CD4-positive, alpha-beta T cell treated with Interleukin-15 for 1 hour (primary cell): Measurements from ENCODE around the gene PYHIN1.
"Not testable (repeated sequence)": the region's sequence is repeated elsewhere in the genome, so short reads cannot be mapped to it uniquely, and the experiment has no call there.

Experiments
- DNase-seq: peaks from one replicate; pipeline ENCODE4 v3.0.0-alpha.2; 2020

Gene PYHIN1

DNA sequence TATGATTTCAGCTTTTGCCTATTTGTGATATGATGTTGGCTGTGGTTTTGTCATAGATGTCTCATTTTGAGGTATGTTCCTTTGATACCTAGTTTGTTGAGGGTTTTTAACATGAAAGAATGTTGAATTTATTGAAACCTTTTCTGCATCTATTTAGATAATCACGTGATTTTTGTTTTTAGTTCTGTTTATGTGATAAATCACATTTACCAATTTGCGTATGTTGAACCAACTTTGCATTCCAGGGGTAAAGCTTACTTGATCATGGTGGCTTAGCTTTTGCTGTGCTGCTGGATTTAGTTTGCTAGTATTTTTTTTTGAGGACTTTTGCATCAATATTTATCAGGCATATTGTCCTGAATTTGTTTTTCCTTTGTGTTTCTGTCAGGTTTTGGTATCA lies 51.9 kb downstream of the PYHIN1 start:
- no peak for DNase-seq

DNA sequence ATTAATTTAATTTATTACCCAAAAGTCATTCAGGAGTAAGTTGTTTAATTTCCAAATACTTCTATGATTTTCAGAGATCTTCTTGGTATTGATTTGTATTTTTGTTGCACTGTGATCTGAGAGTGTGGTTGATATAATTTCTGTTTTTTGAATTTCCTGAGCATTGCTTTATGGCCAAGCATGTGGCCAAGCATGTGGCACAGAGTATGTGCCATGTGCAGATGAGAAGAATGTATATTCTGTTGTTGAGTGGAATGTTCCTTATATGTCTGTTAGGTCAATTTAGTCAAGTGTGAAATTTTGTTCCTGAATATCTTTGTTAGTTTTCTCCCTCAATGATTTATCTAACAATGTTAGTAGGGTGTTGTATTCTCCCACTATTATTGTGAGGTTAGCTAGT lies 53.0 kb downstream of the PYHIN1 start:
- no peak for DNase-seq

DNA sequence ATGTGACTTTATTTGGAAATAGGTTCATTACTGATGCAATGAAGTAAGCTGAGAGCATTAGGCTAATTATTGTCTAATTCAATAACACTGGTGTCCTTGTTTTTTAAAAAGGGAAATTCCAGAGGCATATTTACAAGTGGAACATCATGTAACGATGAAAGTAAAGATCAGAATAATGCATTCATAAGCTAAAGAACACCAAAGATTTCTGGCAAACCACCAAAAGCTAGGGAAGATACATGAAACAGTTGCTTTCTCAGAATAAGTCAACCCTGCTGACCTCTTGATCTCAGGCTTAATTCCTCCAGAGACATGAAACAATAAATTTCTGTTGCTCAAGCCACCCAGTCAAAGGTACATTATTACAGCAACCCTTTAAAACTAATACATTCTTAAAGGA lies 58.1 kb downstream of the PYHIN1 start:
- DNase-seq, result no peak

DNA sequence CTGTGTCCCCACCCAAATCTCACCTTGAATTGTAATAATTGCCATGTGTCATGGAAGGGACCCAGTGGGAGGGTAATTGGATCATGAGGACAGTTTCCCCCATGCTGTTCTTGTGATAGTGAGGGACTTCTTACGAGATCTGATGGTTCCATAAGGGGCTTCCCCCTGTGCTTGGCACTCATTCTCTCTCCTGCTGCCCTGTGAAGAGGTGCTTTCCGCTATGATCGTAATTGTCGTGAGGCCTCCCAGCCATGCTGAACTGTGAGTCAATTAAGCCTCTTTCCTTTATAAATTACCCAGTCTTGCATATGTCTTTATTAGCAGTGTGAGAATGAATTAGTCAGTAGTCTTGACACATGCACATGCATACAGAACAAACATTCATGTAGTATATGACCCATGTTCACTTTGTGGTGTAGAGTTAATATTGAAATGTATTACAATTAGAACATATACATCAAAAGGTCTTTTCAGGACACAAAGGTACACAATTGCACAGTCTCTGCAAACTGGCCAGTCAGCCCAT lies 61.5 kb downstream of the PYHIN1 start:
- DNase-seq, result no peak

DNA sequence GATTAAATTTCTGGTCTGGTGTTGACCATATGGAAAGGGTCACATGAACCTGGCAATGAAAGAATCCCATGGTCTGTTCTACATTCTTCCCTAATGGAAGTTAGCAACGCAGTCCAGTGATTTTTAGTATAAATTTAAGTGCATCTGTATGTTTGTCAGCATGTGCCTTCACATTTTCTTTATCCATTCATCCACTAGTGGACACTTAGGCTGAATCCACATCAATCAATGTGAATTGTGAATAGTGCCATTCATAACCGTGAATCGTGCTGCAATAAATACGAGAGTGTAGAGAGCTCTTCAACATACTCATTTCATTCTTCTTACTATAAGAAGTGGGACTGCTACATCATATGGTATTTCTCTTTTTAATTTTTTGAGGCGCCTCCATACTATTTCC lies 65.6 kb downstream of the PYHIN1 start:
- no peak for DNase-seq

DNA sequence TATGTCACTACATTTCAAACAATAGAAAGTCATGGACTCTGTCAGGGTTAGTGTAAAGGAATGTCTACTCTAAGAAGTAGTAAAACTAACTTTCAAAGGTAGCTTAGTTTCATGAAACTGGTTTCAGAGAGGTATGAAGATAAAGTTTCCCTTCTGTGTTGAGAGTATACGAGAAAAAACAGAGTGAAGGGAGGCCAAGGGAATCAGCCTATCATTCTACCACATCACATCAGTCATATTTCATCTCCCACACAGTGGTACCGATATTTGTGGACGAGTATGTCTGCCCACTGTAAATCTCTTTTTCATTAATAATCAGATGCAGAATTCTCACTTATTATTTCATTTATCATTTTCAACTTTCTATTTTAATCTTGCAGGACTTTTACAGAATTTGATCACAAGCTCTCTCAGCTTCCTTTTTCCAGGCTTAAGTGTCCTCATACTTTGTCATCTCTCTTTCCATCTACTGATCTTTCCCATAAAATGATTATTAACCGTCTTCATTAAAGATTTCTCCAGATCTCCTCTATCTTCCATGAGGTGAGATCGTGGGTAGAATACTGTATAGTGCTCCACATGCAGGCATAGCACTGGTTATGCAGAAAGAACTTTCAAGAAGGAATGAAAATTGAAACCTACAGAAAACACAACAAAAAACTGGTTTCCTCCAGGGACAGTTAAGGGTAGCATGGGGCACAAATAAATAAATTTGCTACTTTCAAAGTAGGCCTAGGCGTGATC lies 66.9 kb downstream of the PYHIN1 start:
- no peak for DNase-seq

DNA sequence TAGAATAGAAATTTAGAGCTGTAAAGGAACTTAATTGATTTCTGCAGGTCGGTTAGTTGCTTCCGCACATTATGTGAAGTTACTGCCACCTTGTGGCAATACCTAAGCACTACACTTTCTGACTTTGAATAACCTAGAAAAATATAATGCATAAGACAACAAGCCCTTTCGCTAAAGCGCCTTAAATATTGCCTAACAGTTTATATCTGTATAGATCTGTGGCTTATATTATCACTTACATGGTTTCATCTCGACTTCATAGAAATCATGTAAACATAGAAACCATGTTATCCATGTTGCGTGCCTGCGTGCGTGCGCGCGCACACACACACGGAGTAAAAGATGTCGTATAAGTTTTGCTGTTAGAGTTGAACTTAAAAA lies 67.4 kb downstream of the PYHIN1 start:
- DNase-seq, result no peak

DNA sequence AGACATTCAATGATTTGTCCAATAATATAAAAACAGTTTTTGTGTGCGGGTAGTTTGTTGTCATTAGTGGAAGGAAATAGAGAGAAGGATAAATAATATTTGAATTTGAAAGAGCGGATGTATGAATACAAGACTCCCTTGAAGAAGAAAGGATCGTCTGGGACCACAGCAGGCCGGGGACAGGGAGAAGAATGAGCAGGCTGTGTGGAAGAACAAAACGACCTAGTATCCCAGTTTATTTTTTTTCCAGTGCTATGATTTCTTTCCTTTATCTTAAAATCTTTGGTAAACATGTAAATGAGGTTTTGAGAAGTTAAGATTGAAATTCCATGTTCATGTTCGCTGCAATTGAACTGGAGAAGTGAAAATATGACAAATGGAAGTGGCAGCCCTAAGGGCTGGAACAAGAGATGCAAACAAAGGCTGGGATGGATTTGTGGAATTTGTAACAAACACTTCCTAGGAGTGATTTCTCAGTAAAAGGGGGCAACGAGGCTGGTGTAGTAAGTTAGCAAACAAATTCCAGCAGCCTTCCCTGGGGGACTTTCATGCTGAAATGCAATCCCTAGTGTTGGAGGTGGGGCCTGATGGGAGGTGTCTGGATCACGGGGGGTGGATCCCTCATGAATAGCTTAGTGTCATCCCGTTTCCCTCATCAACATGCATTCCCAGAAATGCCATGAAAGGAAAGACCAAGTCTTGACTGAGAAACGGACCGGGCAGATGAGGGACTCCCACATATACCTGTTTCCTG lies 68.1 kb downstream of the PYHIN1 start:
- no peak for DNase-seq

DNA sequence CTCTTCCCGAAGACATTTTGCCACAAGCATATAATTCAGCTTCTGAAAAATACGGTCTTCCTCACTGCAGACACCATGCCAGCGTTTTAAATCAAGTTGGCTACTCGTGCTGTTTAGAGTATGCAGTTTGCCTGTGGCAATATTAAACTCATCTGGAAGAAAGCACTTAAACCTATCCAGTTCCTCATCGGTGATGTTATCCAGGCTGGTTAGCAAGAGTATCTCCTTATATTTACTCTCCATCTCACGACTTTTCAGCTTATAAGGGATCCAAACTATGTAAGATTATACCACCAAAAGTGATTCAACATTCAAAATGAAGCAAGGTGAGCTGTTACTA lies 68.7 kb downstream of the PYHIN1 start:
- no peak for DNase-seq

DNA sequence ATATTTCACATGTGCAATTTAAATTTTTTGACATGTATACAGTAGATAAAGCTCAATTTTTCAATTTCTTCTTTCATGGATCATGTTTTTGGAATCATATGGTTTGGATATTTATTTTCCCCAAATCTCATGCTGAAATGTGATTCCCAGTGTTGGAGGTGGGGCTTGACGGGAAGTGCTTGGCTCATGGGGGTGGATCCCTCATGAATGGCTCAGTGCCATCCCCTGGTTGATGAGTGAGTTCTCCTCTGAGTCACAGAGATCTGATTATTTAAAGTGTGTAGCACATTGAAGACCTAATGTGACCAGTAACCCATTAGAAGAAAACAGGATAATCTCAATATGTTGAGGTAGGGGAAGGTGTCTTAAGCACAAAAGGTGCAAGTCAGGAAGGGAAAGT lies 69.3 kb downstream of the PYHIN1 start:
- DNase-seq, result no peak

DNA sequence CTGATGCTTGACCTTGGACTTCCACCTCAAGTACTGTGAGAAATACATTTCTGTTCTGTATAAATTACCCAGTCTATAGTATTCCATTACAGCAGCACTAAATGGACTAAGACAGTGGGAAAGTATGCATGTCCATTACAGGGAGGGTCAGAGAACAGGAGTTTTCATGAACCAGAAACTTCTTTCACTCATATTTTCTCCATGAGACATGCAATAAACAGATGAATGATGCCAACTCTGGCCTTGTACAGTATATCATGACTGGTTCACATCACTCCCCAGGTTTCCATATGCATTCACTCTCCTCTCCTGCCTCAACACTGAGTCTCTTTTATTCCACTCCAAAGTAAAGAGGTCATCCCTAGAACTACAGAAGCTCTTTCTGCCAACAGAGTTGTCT lies 73.8 kb downstream of the PYHIN1 start:
- no peak for DNase-seq

DNA sequence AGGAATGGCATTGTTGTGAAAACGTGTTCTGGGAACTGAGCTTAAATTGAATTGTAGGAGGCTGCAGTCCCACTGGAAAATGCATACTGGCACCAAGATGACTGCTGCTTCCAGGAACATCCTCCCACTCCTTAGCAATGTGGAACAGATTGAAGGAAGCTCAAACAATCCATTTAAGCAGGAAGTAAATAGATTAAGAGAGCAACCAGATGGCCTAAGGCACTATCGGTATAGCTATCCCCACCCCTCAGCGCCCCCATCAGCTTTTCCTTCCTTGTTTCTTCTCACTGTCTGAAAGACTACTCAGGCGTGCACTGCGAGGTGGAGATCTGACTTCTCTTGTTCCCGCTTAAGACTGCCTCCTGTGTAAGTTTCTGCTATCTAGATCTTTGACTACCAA lies 74.3 kb downstream of the PYHIN1 start:
- DNase-seq, result no peak

DNA sequence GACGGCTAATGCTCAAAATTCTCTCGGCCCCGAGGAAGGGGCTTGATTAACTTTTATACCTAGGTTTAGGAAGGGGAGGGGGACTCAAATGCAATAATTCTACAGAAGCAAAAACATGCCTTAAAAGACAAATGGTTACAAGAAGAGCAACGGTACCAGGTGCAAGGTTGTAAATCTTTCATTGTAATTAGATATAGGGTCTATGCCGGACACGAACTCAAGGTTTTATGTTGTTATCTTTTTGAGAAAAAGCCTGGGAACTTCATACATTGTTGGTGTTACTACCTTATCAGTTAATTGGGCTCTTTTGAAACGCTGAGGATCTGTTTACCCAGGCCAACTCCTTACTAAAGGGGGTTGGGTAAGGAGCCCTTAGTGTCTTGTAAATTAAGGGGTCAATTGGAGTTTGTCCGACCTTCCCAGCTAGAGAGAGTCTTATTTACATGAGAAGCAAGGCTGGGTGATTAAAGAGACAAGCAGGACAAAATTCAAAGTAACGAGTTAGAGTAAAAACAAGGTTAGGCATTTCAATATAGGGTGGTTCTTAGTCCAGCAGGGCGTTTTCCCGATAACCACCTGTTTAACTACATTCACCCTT lies 75.0 kb downstream of the PYHIN1 start:
- DNase-seq, result not testable (repeated sequence)

DNA sequence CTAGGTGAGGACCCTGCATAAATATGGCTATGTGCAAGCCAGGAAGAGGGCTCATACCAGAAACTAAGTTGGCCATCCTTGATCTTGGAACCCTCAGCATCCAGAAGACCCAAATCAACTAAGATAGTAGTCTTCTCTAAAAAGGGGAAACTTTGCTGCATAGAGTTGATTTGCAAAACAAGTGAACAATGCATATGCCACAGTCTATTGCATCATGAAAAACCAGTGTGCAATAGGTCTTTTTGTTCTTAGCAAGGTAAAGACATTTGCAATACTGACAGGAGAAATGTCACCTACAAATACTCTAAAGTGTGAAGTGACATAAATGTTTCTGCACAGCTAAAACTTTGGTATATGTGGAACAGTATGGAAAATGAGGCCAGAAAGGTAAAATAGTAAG lies 76.4 kb downstream of the PYHIN1 start:
- no peak for DNase-seq

DNA sequence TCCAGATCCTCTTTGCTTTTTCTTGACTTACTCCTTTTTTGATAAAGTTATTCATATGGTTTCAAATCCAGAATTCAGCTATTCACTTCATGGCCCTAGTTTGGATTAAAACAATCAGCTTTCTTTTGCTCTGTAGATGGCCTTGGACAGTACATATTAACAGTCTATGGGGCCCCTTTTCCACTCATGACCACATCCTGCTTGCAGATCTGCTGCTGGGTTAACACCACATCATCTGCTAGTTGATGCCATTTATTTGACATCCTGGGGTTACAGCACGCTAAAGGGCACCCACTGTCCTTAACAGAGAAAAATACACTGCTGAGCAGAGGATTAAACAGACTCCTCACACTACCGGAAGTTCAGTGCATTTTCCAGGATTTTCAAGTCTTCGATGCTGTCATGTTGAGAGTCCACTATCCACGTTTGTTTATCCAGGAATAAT lies 77.4 kb downstream of the PYHIN1 start:
- peak; percentile 59 for DNase-seq

DNA sequence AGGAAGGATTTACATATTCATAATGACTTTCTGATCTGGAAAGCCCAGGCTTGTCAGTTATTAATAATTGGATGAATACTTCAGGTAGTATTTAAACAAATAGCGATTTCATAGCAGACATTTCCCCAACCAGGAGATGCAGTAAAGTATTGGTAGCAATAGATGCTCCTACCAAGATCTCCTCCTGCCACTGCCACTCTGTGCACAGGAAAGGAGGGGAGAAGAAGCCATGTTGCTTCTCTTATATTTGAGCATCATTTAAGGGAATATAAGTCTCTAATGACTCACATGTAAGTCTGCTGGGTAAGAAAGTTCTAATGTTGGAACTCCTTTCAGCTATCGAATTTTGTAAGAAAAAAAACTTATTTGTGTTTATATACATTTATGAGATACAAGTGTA lies 77.9 kb downstream of the PYHIN1 start:
- no peak for DNase-seq

DNA sequence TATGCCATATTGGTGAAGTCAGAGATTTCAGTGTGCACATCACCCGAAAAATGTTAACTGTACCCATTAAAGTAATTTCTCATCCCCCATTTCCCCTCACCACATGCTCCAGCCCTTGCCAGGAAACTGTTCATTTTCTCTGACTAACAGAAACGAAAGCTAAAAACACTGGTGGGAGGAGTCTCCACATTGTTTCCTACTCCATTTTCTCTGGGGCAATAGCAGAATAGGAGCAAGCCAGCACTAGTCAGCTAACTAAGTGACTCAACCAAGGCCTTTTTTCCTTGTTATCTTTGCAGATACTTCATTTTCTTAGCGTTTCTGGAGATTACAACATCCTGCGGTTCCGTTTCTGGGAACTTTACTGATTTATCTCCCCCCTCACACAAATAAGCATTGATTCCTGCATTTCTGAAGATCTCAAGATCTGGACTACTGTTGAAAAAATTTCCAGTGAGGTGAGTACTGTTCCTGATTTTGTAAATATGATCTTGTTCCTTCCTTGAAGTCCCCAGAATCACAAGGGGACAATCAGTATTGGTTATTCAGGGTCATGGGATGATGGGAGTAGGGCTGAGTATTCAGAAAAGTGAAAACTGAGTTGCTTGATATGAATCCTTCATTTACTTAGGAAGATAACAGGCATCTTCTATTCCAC lies 78.5 kb downstream of the PYHIN1 start, which contains the start of gene IFI16:
Gene IFI16, plus strand, starts transcription at position 204 of the 658 bp plus-strand sequence. CDS start 4,774 bp downstream, outside the sequence.
- DNase-seq, result peak; percentile 54

DNA sequence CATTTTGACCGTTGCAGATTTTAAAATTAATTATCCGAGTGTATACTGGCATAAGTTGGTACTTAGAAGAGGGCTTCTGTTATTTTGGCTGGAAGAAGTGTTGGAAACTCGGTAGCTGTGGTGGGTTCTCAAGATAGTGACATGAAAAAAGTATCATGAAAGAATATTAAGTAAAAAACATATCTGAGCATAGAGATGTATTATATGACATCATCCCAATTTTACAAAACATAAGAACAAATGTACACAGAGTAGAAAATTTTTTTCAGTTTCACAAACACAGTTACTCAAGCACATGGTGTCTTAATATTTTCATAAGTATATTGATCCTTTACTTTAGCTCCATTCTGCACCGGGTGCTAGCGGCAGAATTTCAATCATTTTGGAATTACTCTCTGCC lies 79.0 kb downstream of the PYHIN1 start:
- DNase-seq, result no peak

DNA sequence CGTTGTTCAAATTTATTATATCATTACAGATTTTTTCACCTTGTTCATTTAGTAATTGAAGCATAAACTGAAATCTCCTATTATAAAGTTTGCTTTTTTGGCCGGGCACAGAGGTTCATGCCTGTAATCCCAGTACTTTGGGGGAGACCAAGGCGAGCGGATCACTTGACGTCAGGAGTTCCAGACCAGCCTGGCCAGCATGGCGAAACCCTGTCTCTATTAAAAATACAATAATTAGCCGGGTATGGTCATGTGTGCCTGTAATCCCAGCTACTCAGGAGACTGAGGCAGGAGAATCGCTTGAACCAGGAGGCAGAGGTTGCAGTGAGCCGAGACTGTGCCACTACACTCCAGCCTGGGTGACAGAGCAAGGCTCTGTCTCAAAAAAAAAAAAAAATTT lies 79.6 kb downstream of the PYHIN1 start:
- not testable (repeated sequence) for DNase-seq

DNA sequence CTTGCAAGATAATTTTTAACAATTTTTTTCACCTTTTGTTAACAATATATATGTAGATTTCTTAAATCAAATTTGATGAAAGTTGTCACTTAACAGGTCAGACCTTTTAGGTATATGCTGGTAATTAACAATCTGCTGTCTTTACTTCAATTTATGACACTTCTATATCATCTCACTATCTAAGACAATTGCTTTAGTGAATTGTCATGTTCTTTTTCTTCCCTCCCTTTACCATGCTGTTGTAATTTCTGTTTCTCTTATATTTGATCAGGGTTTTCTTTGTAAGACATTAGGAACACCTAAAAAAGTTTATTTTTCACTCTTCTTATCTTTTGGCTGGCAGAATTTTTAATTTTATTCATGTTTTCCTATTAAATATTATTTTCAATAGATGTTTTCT lies 80.4 kb downstream of the PYHIN1 start:
- DNase-seq, result no peak

DNA sequence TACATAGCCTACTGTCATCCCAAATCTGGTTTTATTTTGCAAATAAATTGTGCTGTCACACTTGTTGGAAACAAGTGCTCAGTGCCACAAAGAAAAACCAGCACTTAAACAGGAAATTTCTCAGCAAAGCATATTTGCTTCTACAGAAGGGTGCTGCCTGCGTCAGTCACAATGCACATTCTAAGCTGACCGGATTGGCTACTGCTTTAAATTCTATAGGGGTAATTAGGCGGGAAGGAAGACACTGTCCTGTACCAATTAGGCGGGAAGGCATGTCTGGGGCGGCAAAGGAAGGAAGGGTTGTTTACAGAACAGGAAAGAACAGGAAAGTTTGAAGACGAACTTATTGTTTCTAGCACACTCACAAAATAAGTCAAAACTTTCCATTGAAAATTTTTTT lies 81.1 kb downstream of the PYHIN1 start:
- DNase-seq, result peak; percentile 59

DNA sequence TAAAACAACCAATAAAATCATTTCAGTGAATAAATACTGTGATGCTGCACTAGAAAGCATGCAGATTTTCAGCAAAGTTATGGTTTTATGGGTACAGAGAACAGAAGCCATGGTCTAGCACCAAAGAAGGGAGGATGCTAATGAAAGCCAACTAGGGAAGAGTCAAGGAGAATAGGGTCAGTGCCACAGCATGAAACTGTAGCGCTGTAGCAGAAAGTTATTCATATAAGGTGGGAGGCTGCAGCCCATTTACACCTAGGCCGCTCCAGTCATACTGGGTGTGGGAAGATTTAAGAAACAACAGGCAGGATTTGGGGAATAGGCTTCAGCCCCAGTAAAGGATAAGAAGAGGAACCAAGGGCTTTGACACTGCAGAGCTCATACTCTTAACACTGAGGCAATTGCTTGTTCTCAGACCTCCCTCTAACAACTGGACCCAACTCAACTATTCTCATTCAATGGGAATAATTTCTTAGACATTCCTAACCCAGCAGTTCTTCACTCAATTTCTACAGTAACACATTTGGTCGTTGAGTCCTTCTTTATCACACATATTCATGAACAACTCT lies 82.7 kb downstream of the PYHIN1 start:
- no peak for DNase-seq

DNA sequence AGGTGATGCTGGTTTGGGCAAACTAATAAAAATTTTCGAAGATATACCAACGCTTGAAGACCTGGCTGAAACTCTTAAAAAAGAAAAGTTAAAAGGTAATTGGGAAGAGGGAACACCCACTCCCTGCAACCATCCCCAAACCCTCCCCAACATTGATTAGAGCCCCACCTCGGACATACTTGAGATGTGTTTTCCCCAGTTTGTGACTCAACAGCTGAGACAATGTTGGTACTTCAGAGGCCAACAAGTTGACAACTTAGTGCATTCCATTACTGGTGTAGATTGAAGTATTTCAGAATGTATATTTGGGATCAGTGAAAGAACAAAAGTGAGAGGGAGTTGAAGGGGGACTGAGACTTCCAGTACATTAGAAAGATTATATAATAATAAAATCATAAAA lies 83.5 kb downstream of the PYHIN1 start:
- no peak for DNase-seq
